ENCODE measurements around the gene N4BP3. TPM values are rescaled to one million over a fixed set of nuclear protein-coding genes. Genes with fewer than 3 reads are reported as not detected.

The N4BP3 gene
- total and polyA plus RNA-seq, 2 of the 13 experiments (the other 11 are each of a cell fraction or from before 2014, with no cell fraction given), result 0.13 TPM; not detected in 1

GRCh38 chr5:178130576-178131445 is 17.5 kb downstream of the N4BP3 start, which contains the start of gene RMND5B (continued):
- peak; percentile 67; the same call in 1 of the 2 replicates for TF ChIP-seq HOXA5 (CRISPR knock-in tag; IDR thresholded peaks at IDR 0.05)
- no peak for TF ChIP-seq ZNF225 (CRISPR knock-in tag; IDR thresholded peaks at IDR 0.05)
- peak; percentile 27; the same call in 1 of the 2 replicates for TF ChIP-seq SMYD3 (CRISPR knock-in tag; IDR thresholded peaks at IDR 0.05)
- peak; percentile 80; the same call in 1 of the 2 replicates for TF ChIP-seq ZNF276 (CRISPR knock-in tag; IDR thresholded peaks at IDR 0.05; ENCODE audit: low read depth)
- no peak; the same call in 1 of the 2 replicates for TF ChIP-seq XBP1 (CRISPR knock-in tag; IDR thresholded peaks at IDR 0.05)
- no peak for TF ChIP-seq NONO (IDR thresholded peaks at IDR 0.05)
- TF ChIP-seq NONO (CRISPR knock-in tag; conservative IDR thresholded peaks at IDR 0.05), result peak; percentile 74; the same call in 1 of the 2 replicates
- TF ChIP-seq ZSCAN12 (CRISPR knock-in tag; IDR thresholded peaks at IDR 0.05), result peak; percentile 20; the same call in 1 of the 2 replicates
- TF ChIP-seq MTF1 (CRISPR knock-in tag; IDR thresholded peaks at IDR 0.05), result peak; percentile 63; the same call in 1 of the 2 replicates
- peak; percentile 82 for TF ChIP-seq HOXA3 (CRISPR knock-in tag; IDR thresholded peaks at IDR 0.05)
- no peak for TF ChIP-seq ZNF253 (CRISPR knock-in tag; IDR thresholded peaks at IDR 0.05; ENCODE audit: borderline replicate concordance)
- TF ChIP-seq KAT8 (CRISPR knock-in tag; IDR thresholded peaks at IDR 0.05), result peak; percentile 53; the same call in 1 of the 2 replicates
- no peak for TF ChIP-seq FOXP1 (IDR thresholded peaks at IDR 0.05)
- no peak for TF ChIP-seq FOXP1 (CRISPR knock-in tag; IDR thresholded peaks at IDR 0.05)
- TF ChIP-seq ZBTB8A (CRISPR knock-in tag; IDR thresholded peaks at IDR 0.05; ENCODE audit: borderline replicate concordance, low read depth), result no peak
- TF ChIP-seq GABPB1 (CRISPR knock-in tag; IDR thresholded peaks at IDR 0.05), result peak; percentile 91
- TF ChIP-seq TP53 (CRISPR knock-in tag; conservative IDR thresholded peaks at IDR 0.05), result no peak
- no peak for TF ChIP-seq REXO4 (CRISPR knock-in tag; IDR thresholded peaks at IDR 0.05; ENCODE audit: borderline replicate concordance)
- TF ChIP-seq FOXK2 (IDR thresholded peaks at IDR 0.05), result peak; percentile 58; the same call in 1 of the 2 replicates
- peak; percentile 88 for TF ChIP-seq TFDP1 (CRISPR knock-in tag; IDR thresholded peaks at IDR 0.05; ENCODE audit: borderline replicate concordance)
- TF ChIP-seq E2F2 (CRISPR knock-in tag; IDR thresholded peaks at IDR 0.05; ENCODE audit: borderline replicate concordance), result no peak
- no peak for TF ChIP-seq ZBTB44 (CRISPR knock-in tag; IDR thresholded peaks at IDR 0.05)
- TF ChIP-seq ATRX (CRISPR knock-in tag; IDR thresholded peaks at IDR 0.05; ENCODE audit: borderline replicate concordance), result no peak
- TF ChIP-seq NR2F2 (IDR thresholded peaks at IDR 0.05; ENCODE audit: borderline replicate concordance, low read depth), result no peak; the same call in 1 of the 2 replicates
- TF ChIP-seq NR0B2 (CRISPR knock-in tag; IDR thresholded peaks at IDR 0.05), result peak; percentile 25; the same call in 1 of the 2 replicates
